Measurements from ENCODE around the gene TMEM147.

DNA sequence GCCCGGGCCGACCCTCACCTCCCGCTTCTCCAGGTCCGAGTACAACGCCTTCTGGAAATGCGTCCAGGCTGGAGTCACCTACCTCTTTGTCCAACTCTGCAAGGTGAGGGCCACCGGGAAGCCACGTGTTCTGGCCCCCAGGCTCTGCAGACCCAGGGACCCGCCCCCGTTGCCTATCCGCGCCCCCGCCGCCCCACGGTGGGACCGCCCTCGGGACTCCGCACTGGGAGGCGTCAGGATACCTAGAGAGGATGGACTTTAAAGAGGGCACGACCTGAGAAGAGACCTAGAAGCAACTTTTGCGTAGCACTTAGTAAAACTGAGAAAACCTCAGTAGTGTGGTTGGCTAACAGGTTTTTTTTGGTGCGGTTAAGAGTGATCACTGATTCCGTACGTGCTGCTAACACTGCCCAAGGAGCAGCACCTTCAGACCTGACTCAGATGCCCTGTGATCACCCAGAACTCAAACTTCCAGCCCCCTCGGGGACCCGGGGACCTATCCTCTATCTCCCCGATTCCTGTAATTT, 492 bp downstream of the TMEM147 start:
- TF ChIP-seq POLR2AphosphoS5 (IDR thresholded peaks at IDR 0.05; ENCODE audit: low read depth) = no peak
- TF ChIP-seq, protein P1, sequence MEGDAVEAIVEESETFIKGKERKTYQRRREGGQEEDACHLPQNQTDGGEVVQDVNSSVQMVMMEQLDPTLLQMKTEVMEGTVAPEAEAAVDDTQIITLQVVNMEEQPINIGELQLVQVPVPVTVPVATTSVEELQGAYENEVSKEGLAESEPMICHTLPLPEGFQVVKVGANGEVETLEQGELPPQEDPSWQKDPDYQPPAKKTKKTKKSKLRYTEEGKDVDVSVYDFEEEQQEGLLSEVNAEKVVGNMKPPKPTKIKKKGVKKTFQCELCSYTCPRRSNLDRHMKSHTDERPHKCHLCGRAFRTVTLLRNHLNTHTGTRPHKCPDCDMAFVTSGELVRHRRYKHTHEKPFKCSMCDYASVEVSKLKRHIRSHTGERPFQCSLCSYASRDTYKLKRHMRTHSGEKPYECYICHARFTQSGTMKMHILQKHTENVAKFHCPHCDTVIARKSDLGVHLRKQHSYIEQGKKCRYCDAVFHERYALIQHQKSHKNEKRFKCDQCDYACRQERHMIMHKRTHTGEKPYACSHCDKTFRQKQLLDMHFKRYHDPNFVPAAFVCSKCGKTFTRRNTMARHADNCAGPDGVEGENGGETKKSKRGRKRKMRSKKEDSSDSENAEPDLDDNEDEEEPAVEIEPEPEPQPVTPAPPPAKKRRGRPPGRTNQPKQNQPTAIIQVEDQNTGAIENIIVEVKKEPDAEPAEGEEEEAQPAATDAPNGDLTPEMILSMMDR (IDR thresholded peaks at IDR 0.05; ENCODE audit: insufficient read depth, low read length) = no peak
- no peak for TF ChIP-seq GABPA (IDR thresholded peaks at IDR 0.05; ENCODE audit: low read depth)
- TF ChIP-seq SPI1 (IDR thresholded peaks at IDR 0.05; ENCODE audit: borderline replicate concordance, low read depth) = no peak
- TF ChIP-seq, protein P2, sequence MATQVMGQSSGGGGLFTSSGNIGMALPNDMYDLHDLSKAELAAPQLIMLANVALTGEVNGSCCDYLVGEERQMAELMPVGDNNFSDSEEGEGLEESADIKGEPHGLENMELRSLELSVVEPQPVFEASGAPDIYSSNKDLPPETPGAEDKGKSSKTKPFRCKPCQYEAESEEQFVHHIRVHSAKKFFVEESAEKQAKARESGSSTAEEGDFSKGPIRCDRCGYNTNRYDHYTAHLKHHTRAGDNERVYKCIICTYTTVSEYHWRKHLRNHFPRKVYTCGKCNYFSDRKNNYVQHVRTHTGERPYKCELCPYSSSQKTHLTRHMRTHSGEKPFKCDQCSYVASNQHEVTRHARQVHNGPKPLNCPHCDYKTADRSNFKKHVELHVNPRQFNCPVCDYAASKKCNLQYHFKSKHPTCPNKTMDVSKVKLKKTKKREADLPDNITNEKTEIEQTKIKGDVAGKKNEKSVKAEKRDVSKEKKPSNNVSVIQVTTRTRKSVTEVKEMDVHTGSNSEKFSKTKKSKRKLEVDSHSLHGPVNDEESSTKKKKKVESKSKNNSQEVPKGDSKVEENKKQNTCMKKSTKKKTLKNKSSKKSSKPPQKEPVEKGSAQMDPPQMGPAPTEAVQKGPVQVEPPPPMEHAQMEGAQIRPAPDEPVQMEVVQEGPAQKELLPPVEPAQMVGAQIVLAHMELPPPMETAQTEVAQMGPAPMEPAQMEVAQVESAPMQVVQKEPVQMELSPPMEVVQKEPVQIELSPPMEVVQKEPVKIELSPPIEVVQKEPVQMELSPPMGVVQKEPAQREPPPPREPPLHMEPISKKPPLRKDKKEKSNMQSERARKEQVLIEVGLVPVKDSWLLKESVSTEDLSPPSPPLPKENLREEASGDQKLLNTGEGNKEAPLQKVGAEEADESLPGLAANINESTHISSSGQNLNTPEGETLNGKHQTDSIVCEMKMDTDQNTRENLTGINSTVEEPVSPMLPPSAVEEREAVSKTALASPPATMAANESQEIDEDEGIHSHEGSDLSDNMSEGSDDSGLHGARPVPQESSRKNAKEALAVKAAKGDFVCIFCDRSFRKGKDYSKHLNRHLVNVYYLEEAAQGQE (IDR thresholded peaks at IDR 0.05; ENCODE audit: insufficient replicate concordance, low read depth) = no peak

Measured in HL-60 (cell line).